CD14-positive monocyte (primary cell): Measurements from ENCODE around the gene PKMYT1. TPM values are rescaled to one million over a fixed set of nuclear protein-coding genes. Genes with fewer than 3 reads are reported as not detected.
A peak's percentile ranks its signal among the peaks of the same experiment; 100 is the strongest.

Source experiments
- DNase-seq, 3 donors: peaks; one replicate each; pipeline ENCODE4 v3.0.0-alpha.2; 2011 to 2022
- H2AFZ ChIP-seq: 2 replicates; pipeline ENCODE4 v1.6.0; 2012; ENCODE audit warnings: mild to moderate bottlenecking, low read depth, low read length, inconsistent platforms; ENCODE audit not compliant: insufficient read depth, poor library complexity, severe bottlenecking
- H3K27ac ChIP-seq, 2 donors: 1 replicate in 1 of 2; 2 replicates in 1 of 2; pipeline ENCODE4 v1.5.1; 2012 to 2013; ENCODE audit warnings: low read length in 2 of 2, control low read depth in 1 of 2, inconsistent platforms in 1 of 2, low read depth in 1 of 2, mild to moderate bottlenecking in 1 of 2
- H3K27me3 ChIP-seq, 2 donors: one replicate each; pipeline versions ENCODE4 v1.6.0 to v1.6.1; 2011 to 2013; ENCODE audit warnings: low read length in 2 of 2; ENCODE audit not compliant: control insufficient read depth in 2 of 2, insufficient read depth in 2 of 2
- H3K36me3 ChIP-seq, 2 donors: replicated peaks in 1 of 2; 1 replicate in 1 of 2; 2 replicates in 1 of 2; pipeline versions ENCODE4 v1.5.1 to v1.6.1; 2012 to 2013; ENCODE audit warnings: low read length in 2 of 2, control low read depth in 1 of 2, inconsistent platforms in 1 of 2, mild to moderate bottlenecking in 1 of 2; ENCODE audit not compliant: insufficient read depth in 2 of 2, control insufficient read depth in 1 of 2
- H3K4me1 ChIP-seq, 2 donors: 1 replicate in 1 of 2; 2 replicates in 1 of 2; pipeline versions ENCODE4 v1.5.1 to v1.6.1; 2012 to 2013; ENCODE audit warnings: low read length in 2 of 2, control low read depth in 1 of 2, inconsistent platforms in 1 of 2, mild to moderate bottlenecking in 1 of 2, moderate library complexity in 1 of 2; ENCODE audit not compliant: insufficient read depth in 2 of 2, control insufficient read depth in 1 of 2
- H3K4me2 ChIP-seq: replicated peaks from 2 replicates; pipeline ENCODE3; 2012; ENCODE audit warnings: low read length, moderate library complexity, mild to moderate bottlenecking; ENCODE audit not compliant: poor library complexity, severe bottlenecking; ENCODE audit errors: extremely low read depth
- H3K4me3 ChIP-seq, 3 experiments: fragments of 200-600 bp in 1 of 3; sonication (generic) in 1 of 3; replicated peaks in 1 of 3; 1 replicate in 2 of 3; 2 replicates in 1 of 3; pipeline ENCODE4 v1.5.1; 2011 to 2013; ENCODE audit warnings: low read length in 3 of 3, mild to moderate bottlenecking in 3 of 3, control low read depth in 2 of 3, low read depth in 2 of 3, inconsistent platforms in 1 of 3, moderate library complexity in 1 of 3
- H3K79me2 ChIP-seq: 2 replicates; pipeline ENCODE4 v1.6.0; 2012; ENCODE audit warnings: mild to moderate bottlenecking, control low read depth, inconsistent platforms, low read length, moderate library complexity; ENCODE audit not compliant: insufficient read depth
- H3K9ac ChIP-seq: 2 replicates; pipeline ENCODE4 v1.6.0; 2017; ENCODE audit warnings: low read length, mild to moderate bottlenecking; ENCODE audit not compliant: insufficient read depth, poor library complexity, severe bottlenecking
- H3K9me3 ChIP-seq, 2 donors: replicated peaks in 1 of 2; 1 replicate in 1 of 2; 2 replicates in 1 of 2; pipeline versions ENCODE4 v1.5.1 to v1.6.1; 2012 to 2013; ENCODE audit warnings: low read length in 2 of 2, control low read depth in 1 of 2; ENCODE audit not compliant: control insufficient read depth in 1 of 2, insufficient read depth in 1 of 2
- H4K20me1 ChIP-seq: 2 replicates; pipeline ENCODE4 v1.6.0; 2012; ENCODE audit warnings: mild to moderate bottlenecking, low read length, control low read depth, moderate library complexity; ENCODE audit not compliant: insufficient read depth
- H3K27ac Mint-ChIP-seq, 7 donors: one replicate each; pipeline ENCODE4 v1.8.0; 2020; ENCODE audit warnings: mild to moderate bottlenecking in 7 of 7, mixed read lengths in 7 of 7, moderate library complexity in 6 of 7, inconsistent platforms in 2 of 7
- H3K27me3 Mint-ChIP-seq, 3 donors: one replicate each; pipeline ENCODE4 v1.8.0; 2021 to 2022; ENCODE audit warnings: low read depth in 3 of 3, mild to moderate bottlenecking in 3 of 3, mixed read lengths in 3 of 3, moderate library complexity in 3 of 3, inconsistent platforms in 1 of 3
- H3K36me3 Mint-ChIP-seq, 2 donors: one replicate each; pipeline ENCODE4 v1.8.0; 2020; ENCODE audit warnings: mixed read lengths in 2 of 2, inconsistent platforms in 1 of 2, mild to moderate bottlenecking in 1 of 2
- H3K4me1 Mint-ChIP-seq: one replicate; pipeline ENCODE4 v1.8.0; 2020; ENCODE audit warnings: mild to moderate bottlenecking, mixed read lengths
- H3K4me3 Mint-ChIP-seq, 2 donors: one replicate each; pipeline ENCODE4 v1.8.0; 2020; ENCODE audit warnings: mild to moderate bottlenecking in 2 of 2, mixed read lengths in 2 of 2, moderate library complexity in 1 of 2
- H3K9me3 Mint-ChIP-seq, 7 donors: one replicate each; pipeline ENCODE4 v1.8.0; 2020 to 2022; ENCODE audit warnings: mixed read lengths in 7 of 7, mild to moderate bottlenecking in 6 of 7, moderate library complexity in 6 of 7, inconsistent platforms in 2 of 7
- CTCF ChIP-seq: fragments of 200-600 bp; IDR thresholded peaks from one replicate; pipeline ENCODE4 v1.8.0; 2022; ENCODE audit warnings: antibody characterized with exemption, mild to moderate bottlenecking
- WGBS: methylation state at CpG from one replicate; pipeline ENCODE4 v1.1.5; 2013; ENCODE audit warnings: missing lambda C conversion rate; ENCODE audit not compliant: insufficient coverage; 5-methylcytosine and 5-hydroxymethylcytosine counted together
- intact Hi-C, 2 donors: fragments of 100-400 bp; cut with micrococcal nuclease; formaldehyde crosslinking; loops; one replicate each; pipeline versions ENCODE4 v1.15.0 to v1.15.1; 2023
- polyA plus RNA-seq, 3 donors: library from polyadenylated mRNA; depleted of rRNA in 1 of 3; unstranded in 2 of 3; stranded (reverse) in 1 of 3; fragments of 300-500 nt in 2 of 3; fragments of >200 nt in 1 of 3; fragmentation: Illumina TruSeq in 2 of 3; gene quantifications; 1 replicate in 2 of 3; 2 replicates in 1 of 3; pipeline ENCODE4 v1.2.3, GENCODE V29; 2012 to 2021

The PKMYT1 gene
- polyA plus RNA-seq, 3 donors: 0.39 to 3.2 (median 3.0) TPM

- Histone ChIP-seq H3K79me2 (peaks cover 23% of the 10 kb centered on the region), H3K9ac (no peak overlapping the region), H3K9me3 (no peaks in the 10 kb centered on the region), H3K27ac (no peak overlapping the region), H3K27me3 (no peaks in the 10 kb centered on the region), H4K20me1 (peaks cover 23% of the 10 kb centered on the region), H3K36me3 (peaks cover 20 to 31% of the 10 kb centered on the region in 2 donors), H2AFZ (no peak overlapping the region), H3K4me3 (no peak overlapping the region), H3K4me1 (peaks cover 12 to 23% of the 10 kb centered on the region in 2 donors), H3K4me2 (no peak overlapping the region)
- intact Hi-C loops: no loop called here
- Mint-ChIP-seq H3K27ac (no peak overlapping the region), H3K9me3 (no peaks in the 10 kb centered on the region), H3K36me3 (peaks cover 10 to 27% of the 10 kb centered on the region in 2 donors), H3K4me1 (peaks cover 22% of the 10 kb centered on the region), H3K27me3 (peaks cover 0 to 1% (median under 1%) of the 10 kb centered on the region in 3 donors), H3K4me3 (no peak overlapping the region)
- no peak for TF ChIP-seq CTCF
- no peak for DNase-seq
- WGBS: 94% methylated on average over 14 of the region's 17 CpGs
Observed at GRCh38 chr16:2973605-2974318, 6.5 kb downstream of the PKMYT1 start.

DNA sequence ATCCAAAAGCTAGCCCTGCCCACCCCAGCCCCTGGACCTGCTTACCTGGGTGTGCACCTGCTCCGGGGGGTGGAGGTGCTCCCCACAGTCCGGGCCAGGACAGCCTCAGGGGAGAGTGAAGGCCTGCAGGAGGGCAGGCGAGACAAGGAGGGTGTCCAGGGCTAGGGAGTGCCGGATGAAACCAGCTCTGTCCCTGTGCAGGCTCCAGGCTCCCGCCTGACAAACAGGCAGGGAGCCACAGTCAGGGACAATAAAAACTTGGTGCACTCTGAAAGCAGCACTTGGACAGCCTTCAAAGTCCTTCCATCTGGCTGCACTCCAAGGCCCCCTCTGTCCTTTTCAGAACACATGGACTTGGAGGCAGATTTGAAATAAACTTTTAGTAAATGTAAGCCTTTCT, 7.2 kb downstream of the PKMYT1 start:
- no peak overlapping the region for H3K9ac ChIP-seq
- Mint-ChIP-seq H3K27me3 (peaks cover 6 to 7% (median 7%) of the 10 kb centered on the region in 3 donors), H3K9me3 (peaks cover 0 to 5% (median 2%) of the 10 kb centered on the region in 7 donors), H3K4me1 (peaks cover 25% of the 10 kb centered on the region), H3K4me3 (no peak overlapping the region), H3K27ac (peak overlapping the region in 1 of 7 donors; percentile 80), H3K36me3 (peaks cover 12 to 28% of the 10 kb centered on the region in 2 donors)
- no peak overlapping the region for H3K4me2 ChIP-seq
- H4K20me1 ChIP-seq: peaks cover 29% of the 10 kb centered on the region
- intact Hi-C loops: no loop called here
- peaks cover under 1 to 6% of the 10 kb centered on the region in 2 donors for H3K27me3 ChIP-seq
- peaks cover 19 to 29% of the 10 kb centered on the region in 2 donors for H3K4me1 ChIP-seq
- peaks cover 23% of the 10 kb centered on the region for H3K79me2 ChIP-seq
- no peak for TF ChIP-seq CTCF
- 100% methylated on average over 3 of the region's 5 CpGs for WGBS
- no peak overlapping the region for H3K27ac ChIP-seq
- no peak for DNase-seq
- H3K9me3 ChIP-seq: no peaks in the 10 kb centered on the region
- H2AFZ ChIP-seq: no peak overlapping the region
- peaks cover 20 to 31% of the 10 kb centered on the region in 2 donors for H3K36me3 ChIP-seq
- H3K4me3 ChIP-seq: no peak overlapping the region
